ENCODE results near the gene UBE2H.

UBE2H gene

DNA sequence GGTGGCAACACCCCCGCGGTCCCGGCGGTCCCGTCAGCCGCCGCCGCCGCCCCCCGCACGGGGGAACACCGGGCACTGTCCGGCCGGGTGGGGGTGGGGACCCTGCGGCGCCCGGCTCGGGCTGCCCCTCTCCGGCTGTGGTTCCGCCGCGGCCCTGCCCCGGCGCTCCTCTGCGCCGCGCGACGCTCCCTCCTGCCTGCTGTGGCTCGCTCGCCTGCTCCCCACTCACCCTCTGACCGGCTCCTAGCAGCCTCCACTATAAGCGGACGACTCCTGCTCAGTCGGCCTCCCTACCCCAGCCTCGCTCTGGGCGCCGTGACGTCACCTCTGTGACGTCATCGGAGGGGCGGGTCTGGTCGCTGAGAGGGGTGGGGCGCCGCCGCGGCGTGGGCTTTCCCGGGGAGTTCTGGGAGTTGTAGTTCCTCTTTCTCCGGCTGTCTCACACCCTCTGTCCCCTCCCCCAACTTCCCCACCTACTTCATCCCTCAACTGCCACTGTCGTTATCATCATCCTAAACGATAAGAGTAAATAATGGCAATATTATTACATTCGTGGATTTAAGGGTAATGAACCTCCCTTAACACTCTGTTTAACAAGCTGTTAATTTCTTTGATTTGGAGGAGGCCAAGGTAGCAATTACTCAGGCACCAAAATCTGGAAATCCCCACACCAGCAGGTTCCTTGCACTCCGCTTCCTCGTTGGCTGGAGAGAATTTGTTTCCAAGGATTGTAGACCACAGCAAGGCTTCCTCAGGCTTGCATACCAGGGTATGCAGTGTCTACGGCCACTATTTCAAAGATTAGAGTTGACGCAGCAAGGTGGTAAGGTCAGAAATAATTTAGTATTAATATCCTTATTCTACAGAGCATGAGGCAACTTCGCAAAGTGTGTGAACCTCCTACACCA is at the start of gene UBE2H:
Gene UBE2H, minus strand, starts transcription at position 308 of the 908 bp plus-strand sequence. CDS start 405 bp downstream, outside the sequence.
- TF ChIP-seq, protein P1, sequence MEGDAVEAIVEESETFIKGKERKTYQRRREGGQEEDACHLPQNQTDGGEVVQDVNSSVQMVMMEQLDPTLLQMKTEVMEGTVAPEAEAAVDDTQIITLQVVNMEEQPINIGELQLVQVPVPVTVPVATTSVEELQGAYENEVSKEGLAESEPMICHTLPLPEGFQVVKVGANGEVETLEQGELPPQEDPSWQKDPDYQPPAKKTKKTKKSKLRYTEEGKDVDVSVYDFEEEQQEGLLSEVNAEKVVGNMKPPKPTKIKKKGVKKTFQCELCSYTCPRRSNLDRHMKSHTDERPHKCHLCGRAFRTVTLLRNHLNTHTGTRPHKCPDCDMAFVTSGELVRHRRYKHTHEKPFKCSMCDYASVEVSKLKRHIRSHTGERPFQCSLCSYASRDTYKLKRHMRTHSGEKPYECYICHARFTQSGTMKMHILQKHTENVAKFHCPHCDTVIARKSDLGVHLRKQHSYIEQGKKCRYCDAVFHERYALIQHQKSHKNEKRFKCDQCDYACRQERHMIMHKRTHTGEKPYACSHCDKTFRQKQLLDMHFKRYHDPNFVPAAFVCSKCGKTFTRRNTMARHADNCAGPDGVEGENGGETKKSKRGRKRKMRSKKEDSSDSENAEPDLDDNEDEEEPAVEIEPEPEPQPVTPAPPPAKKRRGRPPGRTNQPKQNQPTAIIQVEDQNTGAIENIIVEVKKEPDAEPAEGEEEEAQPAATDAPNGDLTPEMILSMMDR (IDR thresholded peaks at IDR 0.05; ENCODE audit: control insufficient read depth, extremely low read depth, insufficient read depth), result no peak
- DNase-seq (ENCODE audit: low read depth), result peak; percentile 50
- H3K4me3 ChIP-seq (ENCODE audit: low read depth, low read length), result peak within 1 kb of the TSS; percentile 91

DNA sequence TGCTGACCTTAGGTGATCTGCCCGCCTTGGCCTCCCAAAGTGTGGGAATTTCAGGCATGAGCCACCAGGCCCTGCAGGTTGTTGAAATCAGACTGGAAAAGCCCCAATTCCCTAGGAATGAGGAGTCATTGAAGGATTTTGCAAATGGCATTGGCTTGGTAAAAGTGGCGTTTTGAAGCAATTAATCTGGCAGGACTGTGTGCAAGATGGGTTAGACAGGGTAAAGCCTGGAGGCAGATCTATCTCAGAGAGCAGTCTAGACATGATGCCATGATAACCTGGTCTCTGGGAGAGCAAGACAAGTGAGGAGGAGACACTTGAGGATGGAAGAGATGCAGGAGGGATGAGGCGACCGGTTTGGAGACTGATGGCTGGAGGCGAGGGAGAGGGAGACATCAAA is 45.7 kb upstream of the UBE2H start:
- TF ChIP-seq, protein P1 (IDR thresholded peaks at IDR 0.05; ENCODE audit: control insufficient read depth, extremely low read depth, insufficient read depth), result no peak
- DNase-seq (ENCODE audit: low read depth), result no peak
- no peak overlapping the region for H3K4me3 ChIP-seq (ENCODE audit: low read depth, low read length)

DNA sequence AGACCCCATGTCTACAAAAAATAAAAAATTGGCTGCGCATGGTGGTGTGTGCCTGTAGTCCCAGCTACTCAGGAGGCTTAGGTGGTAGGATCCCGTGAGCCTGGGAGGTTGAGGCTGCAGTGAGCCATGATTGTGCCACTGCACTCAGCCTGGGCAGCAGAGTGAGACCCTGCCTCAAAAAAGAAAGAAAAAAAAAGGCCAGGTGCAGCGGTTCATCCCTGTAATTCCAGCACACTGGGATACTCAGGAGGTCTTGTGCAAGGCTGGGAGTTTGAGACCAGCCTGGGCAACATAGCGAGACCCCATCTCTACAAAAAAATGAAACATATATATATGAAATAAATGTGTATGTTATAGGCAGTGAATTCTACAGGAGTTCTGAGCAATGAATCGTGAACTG is 44.5 kb upstream of the UBE2H start:
- TF ChIP-seq, protein P1 (IDR thresholded peaks at IDR 0.05; ENCODE audit: control insufficient read depth, extremely low read depth, insufficient read depth), result no peak
- H3K4me3 ChIP-seq (ENCODE audit: low read depth, low read length), result no peak overlapping the region
- no peak for DNase-seq (ENCODE audit: low read depth)

DNA sequence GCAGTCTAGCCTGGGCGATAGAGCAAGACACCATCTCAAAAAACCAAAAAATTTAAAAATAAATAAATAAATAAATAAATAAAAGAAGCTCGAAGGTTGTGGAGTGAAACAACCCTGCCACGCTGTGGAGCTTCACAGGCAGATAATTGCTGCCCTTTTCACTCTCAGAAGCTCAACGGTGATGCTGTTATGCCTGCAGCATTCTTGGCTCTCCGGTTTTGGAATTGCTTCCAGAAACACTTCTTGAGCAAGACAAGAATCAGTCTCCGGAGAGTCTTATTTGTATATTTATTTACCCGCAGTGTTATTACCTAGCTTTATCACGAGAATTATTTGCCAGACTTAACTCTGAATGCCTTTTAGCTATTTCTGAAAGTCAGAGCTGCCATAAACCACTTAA is 40.5 kb upstream of the UBE2H start:
- no peak for DNase-seq (ENCODE audit: low read depth)
- TF ChIP-seq, protein P1 (IDR thresholded peaks at IDR 0.05; ENCODE audit: control insufficient read depth, extremely low read depth, insufficient read depth), result no peak
- H3K4me3 ChIP-seq (ENCODE audit: low read depth, low read length), result no peak overlapping the region

DNA sequence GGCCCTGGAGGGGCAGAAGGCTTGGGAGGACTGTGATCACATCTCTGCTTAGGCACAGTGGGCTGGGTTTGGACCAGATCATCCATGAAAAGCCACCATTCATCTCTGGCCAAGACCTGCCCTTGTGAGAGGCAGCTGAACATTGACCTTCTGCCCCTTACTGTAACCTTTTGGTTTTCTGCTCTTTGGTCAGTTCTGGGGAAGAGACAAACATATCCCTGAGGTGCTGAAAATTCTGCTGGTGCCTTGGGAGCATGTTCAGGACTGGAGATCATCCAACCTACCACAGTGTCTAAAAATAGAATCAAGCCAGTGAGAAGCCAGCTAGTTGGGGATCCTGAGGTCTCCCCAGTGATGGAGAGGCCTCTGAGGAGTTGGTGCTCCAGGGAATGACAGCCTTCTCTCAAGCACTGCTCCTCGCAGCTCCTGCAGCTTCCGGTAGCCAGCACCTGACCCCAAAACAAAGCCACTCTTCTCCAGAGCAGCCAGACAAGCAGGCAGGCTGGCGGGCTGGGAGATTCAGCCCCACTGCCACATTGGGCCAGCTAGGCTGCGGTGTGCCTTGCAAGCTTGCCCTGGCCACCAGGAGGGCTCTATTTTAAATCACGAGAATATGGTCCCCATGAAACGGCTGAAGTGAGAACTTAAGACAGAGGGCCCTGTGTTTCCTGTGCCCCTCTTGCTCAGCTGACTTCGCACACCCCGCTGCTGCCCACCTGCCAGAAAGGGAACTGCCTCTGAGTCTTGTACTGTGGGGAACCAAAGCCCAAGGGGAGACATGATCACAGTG is 37.8 kb upstream of the UBE2H start:
- TF ChIP-seq, protein P1 (IDR thresholded peaks at IDR 0.05; ENCODE audit: control insufficient read depth, extremely low read depth, insufficient read depth), result no peak
- no peak for DNase-seq (ENCODE audit: low read depth)
- H3K4me3 ChIP-seq (ENCODE audit: low read depth, low read length), result no peak overlapping the region

DNA sequence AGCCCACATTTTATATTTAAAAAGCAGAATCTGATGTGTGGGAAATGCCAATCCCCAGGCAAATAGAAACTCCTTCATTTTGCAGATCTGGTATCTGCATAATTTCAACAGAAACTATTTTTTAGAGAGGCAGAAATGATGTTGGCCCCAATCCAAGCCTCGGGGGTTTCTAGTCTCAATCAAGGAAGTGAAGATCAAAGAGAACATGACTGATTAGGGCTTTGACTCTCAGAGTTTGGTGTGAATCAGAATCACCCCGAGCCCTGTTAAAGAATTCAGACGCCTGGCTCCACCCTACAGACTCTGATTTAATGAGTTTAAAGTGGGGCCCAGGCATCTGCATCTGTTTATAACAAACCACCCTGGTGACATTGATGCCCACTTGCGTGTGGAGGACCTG is 36.7 kb upstream of the UBE2H start:
- TF ChIP-seq, protein P1 (IDR thresholded peaks at IDR 0.05; ENCODE audit: control insufficient read depth, extremely low read depth, insufficient read depth), result no peak
- DNase-seq (ENCODE audit: low read depth), result no peak
- H3K4me3 ChIP-seq (ENCODE audit: low read depth, low read length), result no peak overlapping the region
